PC-3 (cell line): ENCODE measurements around the gene PRKAR1A.

Experiments
- CTCF ChIP-seq: fragments of 300-600 bp; sonication (generic); conservative IDR thresholded peaks from 2 replicates; pipeline ENCODE4 v1.5.1; 2017; ENCODE audit warnings: antibody characterized with exemption, low read depth, mild to moderate bottlenecking, low read length
- EZH2 ChIP-seq: fragments of 300-600 bp; sonication (generic); IDR thresholded peaks from one replicate; pipeline ENCODE4 v1.6.1; 2017; ENCODE audit warnings: antibody characterized with exemption, mild to moderate bottlenecking, low read length; ENCODE audit not compliant: unreplicated experiment
- EZH2phosphoT487 ChIP-seq: fragments of 300-600 bp; sonication (generic); IDR thresholded peaks from 2 replicates; pipeline ENCODE4 v1.6.1; 2018; ENCODE audit warnings: mild to moderate bottlenecking, antibody characterized with exemption, low read length, borderline replicate concordance

DNA sequence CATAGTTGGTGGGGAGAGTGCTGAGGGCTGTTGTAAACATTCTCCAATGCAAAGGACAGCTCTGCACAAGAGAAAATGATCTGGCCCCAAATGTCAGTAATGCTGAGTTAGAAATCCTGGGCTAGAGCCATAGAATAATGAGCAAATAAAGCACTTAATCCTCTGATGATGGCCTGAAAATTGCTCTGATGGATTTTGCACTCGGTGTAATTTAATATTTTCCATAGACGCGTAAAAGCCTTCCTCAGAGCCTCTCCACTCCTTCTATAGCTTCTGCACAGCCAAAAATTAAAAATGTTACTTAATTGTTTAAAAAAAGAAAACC, 65.2 kb downstream of the PRKAR1A start:
- TF ChIP-seq CTCF (no peak), EZH2 (no peak), EZH2phosphoT487 (no peak)
